Erythroblast (primary cell): Measurements from ENCODE around the gene AKAP13.

ENCODE experiments used
- GATA1 ChIP-seq: IDR thresholded peaks from 2 replicates; pipeline ENCODE4 v1.6.1; 2011; ENCODE audit warnings: low read depth, mild to moderate bottlenecking, control low read depth, low read length, moderate library complexity
- POLR2A ChIP-seq: IDR thresholded peaks from 2 replicates; pipeline ENCODE4 v1.6.1; 2011; ENCODE audit warnings: mild to moderate bottlenecking, low read length

- TF ChIP-seq POLR2A (no peak), GATA1 (no peak)
Measured at GRCh38 chr15:85718981-85719380, 338.6 kb downstream of the AKAP13 start.
